Activated effector memory CD4-positive, alpha-beta T cell treated with anti-CD3 and anti-CD28 coated beads, Interleukin-2, amount 50 U/mL, for 16 hours (primary cell): ENCODE results near the gene ZNF470.

Experiments
- DNase-seq: peaks from one replicate; pipeline ENCODE4 v3.0.0-alpha.2; 2020

Gene ZNF470

DNA sequence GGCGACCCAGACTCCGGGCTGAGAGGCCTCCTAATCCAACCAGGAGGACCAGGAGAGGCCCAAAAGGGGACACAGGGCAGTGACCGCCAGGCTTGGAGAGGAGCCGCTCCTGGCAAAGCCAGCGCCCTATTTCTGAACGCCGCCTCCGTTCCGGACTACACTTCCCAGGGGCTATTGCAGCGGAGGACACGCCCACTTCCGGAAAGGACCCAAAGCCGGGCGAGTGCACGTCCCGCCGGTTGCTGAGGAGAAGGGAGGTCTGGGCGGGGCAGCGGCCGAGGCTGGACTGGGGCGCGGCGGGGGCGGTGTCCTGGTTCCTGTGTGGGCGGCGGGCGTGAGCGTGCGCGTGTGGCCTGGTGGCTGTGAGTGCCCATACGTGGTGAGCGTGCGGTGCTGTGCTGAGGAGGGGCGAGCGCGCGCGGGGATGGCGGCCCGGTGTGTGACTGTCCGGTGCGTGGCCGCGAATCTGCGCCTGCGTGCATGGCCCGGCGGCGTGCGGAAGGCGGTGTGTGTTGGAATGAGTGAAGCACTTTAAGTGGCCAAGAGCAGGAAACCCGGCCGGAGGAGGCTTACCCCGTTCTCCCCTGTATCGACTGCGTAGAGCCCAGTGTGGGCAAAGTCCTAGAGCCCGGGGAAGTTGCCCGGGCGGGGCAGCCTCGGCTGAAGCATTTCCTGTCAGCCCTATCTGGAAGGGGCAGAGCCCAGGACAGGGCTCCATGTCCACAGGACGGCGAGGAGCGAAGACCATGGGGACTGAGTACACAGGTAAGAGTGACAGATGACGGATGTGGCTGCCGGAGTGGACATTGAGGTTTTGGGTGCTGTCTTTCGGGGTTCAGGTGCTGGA, at the start of gene ZNF470:
TSS of gene ZNF470 (plus strand) at position 195 of the 847 bp plus-strand sequence. CDS start 2,844 bp downstream, outside the sequence.
- peak; percentile 96 for DNase-seq

DNA sequence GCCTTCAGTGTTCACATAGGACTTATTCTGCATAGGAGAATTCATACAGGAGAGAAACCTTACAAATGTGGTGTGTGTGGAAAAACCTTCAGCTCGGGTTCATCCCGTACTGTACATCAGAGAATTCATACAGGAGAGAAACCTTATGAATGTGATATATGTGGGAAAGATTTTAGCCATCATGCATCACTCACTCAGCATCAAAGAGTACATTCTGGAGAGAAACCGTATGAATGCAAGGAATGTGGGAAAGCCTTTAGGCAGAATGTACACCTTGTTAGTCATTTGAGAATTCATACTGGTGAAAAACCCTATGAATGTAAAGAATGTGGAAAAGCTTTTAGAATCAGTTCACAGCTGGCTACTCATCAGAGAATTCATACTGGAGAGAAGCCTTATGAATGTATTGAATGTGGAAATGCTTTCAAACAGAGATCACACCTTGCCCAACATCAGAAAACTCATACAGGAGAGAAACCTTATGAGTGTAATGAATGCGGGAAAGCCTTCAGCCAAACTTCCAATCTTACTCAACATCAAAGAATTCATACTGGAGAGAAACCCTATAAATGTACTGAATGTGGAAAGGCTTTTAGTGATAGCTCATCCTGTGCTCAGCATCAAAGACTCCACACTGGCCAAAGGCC, 41.9 kb upstream of the ZNF470 start:
- no peak for DNase-seq

DNA sequence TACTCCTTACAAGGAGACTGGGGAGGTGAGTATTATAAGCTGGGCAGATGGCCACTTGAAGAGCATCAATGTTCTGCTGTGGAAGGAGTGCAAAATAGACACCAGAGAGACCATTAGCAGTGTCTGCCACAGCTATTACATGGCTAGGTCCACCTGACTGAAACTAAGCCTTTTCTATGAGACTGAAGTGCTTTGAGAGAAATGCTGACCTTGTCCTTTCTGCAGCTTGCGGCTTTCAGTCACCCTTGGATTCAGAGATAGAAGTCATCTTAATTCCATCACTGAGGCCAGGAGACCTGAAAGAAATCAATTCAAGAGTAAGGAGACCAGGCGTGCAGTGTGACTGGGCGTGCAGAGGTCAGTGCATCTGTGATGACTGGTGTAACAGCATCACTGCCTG, 29.8 kb upstream of the ZNF470 start:
- DNase-seq: no peak

DNA sequence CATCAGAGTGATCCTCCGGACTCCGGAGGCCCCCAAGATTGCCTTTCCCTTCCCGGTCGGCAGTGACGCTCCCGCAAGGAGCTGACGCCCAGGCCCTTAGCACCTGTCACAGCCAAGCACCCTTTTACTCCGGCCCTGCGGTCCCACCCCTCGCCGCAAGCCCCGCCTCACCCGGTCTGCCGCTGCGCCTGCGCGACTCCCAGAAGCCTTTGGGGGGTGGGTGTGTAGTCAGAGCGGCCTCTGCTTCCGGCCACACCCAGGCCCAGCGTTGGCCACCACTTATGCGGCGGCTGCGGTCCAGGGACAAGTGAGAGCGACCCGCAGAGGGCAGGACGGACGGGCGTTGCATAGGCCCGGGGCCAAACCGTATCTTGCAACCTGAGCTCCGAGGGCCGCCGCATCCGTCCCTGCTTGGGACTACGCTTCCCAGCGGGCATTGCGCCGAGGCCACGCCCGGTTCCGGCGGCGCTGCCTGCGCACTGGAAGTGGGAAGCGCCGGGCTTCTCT, 29.0 kb upstream of the ZNF470 start:
- peak; percentile 97 for DNase-seq

DNA sequence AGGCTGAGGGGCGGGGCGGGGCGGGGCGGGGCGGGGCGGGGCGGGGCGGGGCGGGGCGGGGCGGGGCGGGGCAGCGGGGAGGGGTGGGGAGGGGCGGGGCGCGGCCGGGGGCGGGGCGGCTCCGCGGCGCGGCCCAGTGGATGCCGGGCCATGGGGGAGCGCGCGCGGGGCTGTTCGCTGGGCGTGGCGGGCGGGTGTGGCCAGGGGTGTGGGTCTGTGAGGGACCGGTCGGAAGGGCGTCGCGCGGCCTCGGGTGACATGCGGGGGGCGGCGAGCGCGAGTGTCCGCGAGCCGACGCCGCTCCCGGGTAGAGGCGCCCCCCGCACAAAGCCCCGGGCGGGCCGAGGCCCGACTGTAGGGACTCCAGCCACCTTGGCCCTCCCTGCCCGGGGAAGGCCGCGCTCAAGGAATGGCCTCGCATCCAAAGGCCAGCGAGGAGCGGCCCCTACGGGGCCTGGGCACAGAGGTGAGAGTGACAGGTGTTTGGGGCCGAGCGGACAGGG, 28.5 kb upstream of the ZNF470 start, which contains the start of gene ZFP28:
TSS of gene ZFP28 (plus strand) at position 188 of the 503 bp plus-strand sequence. CDS start at position 259, 71 bp downstream.
- peak; percentile 91 for DNase-seq

DNA sequence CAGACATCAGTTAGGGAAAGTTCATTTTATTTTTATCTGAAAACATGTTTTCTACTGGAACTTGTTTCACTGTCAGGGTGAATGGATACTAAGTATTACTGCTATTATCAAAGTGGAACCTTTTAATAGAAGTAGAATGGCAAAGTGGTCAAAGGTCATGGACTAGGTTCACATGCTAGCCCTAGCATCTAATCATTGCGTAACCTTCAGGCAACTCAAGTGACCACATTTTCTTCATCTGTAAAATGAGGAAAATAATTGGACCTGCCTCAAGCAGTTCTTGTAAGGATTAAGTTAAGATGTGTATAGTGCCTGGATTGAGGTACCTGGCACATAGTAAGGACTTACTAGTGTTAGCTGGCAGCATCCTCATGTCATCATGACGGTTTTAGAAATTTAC, 23.5 kb upstream of the ZNF470 start:
- DNase-seq: no peak

DNA sequence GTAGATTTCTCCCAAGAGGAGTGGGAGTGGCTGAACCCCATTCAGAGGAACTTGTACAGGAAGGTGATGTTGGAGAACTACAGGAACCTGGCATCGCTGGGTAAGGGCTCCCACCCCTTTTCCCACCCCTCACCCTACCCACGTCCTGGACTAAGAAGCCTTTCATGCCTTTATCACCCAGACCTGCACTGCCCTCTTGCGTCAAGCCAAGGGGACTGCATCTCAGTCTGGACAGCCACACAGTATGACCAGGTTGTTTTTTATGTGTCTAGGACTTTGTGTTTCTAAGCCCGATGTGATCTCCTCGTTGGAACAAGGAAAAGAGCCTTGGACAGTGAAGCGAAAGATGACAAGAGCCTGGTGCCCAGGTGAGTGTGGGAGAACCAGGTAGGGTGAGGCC, 19.7 kb upstream of the ZNF470 start:
- DNase-seq: no peak

DNA sequence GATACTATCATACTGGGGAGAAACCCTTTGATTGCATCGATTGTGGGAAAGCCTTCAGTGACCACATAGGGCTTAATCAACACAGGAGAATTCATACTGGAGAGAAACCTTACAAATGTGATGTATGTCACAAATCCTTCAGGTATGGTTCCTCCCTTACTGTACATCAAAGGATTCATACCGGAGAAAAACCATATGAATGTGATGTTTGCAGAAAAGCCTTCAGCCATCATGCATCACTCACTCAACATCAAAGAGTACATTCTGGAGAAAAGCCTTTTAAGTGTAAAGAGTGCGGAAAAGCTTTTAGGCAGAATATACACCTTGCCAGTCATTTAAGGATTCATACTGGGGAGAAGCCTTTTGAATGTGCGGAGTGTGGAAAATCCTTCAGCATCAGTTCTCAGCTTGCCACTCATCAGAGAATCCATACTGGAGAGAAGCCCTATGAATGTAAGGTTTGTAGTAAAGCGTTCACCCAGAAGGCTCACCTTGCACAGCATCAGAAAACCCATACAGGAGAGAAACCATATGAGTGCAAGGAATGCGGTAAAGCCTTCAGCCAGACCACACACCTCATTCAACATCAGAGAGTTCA, 12.9 kb upstream of the ZNF470 start:
- DNase-seq: no peak

DNA sequence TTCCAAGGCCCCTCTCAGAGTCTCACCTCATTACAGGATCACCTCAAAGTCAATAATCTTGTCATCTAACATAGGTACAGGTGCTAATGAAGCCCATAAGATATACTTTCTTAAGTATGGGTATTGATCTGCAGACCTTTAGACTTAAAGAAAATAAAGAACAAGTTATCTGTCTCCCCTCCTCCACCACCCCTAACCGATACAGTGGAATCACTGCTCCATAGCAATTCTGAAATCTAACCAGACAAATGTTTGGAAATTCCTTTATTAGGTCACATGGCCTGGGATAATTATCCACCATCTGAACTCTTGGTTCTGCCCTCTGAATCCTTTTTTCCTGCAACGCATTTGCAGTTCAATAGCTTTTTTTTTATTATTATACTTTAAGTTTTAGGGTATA, 4.5 kb upstream of the ZNF470 start:
- no peak for DNase-seq

DNA sequence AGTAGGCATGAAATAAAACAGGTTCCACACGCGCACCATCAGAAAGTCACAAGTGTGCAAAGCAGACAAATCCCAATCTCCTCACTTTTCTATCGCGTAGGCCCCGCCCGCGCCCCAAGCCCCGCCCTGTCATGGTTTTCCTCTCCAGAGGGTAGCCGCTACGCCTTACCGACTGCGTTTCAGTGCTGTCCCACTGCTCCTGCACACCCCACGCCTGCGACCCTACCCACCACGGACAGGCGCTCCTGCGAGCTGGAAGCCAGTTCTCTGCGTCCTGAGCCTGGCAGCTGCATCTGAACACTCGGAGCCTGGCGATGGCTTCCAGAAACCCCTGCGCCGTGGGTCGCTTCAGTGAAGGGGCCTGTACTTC, 379 bp upstream of the ZNF470 start:
- peak; percentile 74 for DNase-seq

DNA sequence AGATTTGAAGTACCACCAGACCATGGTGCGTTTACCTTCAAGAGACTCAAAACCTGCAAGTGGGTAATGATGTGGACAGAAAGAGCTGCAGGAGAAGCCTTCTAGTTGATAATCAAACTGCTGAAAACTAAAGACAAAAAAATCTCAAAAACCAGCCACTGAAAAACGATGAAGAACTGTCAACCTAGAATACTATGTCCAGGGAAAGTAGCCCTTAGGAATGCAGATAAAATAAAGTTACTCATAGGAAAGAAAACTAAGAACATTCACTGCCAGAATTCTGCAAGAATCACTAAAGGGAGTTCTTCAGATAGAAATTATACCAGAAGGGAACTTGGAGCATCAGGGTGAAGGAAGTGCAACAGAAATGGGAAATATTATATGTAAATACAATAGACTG, 5.3 kb downstream of the ZNF470 start:
- DNase-seq: no peak

DNA sequence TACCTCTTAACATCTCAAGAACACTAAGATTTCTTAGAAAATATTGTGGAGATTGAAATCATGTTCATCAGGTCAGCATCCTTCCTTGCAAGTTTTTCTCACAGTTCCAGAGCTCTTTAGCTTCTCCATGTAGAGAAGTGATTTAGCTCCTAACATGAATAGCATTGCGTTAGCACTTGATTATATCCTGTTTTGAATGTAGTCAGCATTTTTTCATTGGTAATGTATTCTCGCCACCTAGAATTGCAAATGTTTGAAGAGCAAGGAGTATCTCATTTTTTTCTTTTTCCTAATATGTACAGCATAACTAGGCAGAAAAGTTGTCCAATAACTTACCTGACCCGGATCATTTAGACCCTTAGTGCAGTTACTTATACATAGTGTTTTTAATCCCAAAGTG, 6.6 kb downstream of the ZNF470 start:
- no peak for DNase-seq

DNA sequence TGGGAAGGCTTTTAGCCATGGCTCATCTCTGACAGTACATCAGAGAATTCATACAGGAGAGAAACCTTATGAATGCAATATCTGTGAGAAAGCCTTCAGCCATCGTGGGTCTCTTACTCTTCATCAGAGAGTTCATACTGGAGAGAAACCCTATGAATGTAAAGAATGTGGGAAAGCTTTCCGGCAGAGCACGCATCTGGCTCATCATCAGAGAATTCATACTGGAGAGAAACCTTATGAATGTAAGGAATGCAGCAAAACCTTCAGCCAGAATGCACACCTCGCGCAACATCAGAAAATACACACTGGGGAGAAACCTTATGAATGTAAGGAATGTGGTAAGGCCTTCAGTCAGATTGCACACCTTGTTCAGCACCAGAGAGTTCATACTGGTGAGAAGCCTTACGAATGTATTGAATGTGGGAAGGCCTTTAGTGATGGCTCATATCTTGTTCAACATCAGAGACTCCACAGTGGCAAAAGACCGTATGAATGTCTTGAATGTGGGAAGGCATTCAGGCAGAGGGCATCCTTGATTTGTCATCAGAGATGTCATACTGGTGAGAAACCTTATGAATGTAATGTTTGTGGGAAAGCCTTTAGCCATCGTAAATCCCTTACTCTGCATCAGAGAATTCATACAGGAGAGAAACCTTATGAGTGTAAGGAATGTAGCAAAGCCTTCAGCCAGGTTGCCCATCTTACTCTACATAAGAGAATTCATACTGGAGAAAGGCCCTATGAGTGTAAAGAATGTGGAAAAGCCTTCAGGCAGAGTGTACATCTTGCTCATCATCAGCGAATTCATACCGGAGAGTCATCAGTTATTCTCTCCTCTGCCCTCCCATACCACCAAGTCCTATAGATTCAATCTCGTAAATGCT, 10.7 kb downstream of the ZNF470 start:
- no peak for DNase-seq

DNA sequence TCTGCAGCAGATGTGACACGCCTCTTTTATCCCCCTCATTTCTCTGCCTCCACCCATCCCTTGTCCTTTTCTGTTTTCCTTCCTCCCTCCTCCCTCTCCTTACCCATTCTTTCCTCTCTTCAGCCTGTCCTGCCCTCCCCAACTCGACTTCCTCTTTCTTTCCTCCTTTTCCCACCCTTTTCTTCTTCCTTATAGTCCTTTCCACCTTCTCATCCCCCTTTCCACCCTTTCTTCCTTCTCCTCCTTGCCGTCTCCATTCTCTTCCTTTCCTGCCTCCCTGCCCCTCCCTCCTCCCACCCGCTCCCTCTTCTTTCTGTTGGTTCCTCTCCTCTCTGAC, 27.1 kb downstream of the ZNF470 start:
- DNase-seq: no peak

DNA sequence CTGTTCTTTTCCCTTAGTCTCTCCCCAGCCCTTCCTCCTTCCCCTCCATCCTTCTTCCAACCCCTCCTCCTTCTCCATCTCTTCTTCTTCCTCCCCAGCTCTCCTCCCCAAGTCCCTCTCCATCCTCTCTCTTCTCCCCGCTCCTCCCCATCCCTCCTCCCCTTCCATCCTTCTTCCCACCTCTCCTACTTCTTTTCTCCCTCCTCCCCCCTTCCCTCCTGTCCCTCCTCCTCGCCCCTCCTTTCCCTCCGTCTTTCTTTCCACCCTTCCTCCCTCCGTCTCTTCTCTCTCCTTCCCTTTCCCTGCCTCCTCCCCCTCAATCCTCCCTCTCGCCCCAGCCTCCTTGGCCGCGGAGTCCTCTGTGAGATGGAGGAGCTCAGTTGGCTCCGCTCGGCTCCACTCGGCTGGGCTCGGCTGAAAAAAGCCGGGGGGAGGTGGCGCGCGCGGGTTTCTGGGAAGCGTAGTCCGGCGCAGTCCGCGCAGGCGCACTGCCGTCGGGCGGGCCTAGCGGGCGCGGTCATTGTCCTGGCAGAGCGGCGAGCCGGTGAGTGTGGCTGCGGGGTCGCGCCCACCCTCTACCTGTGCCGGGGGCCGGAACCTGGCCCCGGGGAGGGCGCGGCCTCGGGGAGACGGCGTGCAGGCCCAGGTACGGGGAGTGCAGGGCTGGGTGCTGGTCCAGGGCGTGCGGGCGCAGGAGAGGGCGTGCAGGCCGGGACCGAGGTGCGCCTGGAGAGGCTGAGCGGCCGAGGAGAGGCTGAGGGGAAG, 27.7 kb downstream of the ZNF470 start, which contains the start of gene ZNF71:
TSS of gene ZNF71 (plus strand) at position 520 of the 765 bp plus-strand sequence. CDS start 6,257 bp downstream, outside the sequence.
- DNase-seq: peak; percentile 94

DNA sequence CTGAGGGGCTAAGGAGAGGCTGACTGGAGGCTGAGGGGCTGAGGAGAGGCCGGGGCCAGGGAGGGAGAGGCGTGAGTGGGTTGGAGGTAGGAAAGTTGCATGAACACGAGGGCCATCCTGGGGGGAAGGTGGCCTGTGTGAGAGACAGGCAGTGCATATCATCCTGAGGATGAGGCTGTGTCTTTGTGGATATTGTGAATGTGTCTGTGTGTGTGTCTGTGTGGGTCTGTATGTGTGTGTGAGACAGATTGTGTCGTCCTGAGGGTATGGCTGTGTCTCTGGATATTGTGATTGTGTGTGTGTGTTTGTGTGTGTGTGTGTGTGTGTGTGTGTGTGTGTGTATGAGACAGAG, 28.3 kb downstream of the ZNF470 start:
- DNase-seq: no peak

DNA sequence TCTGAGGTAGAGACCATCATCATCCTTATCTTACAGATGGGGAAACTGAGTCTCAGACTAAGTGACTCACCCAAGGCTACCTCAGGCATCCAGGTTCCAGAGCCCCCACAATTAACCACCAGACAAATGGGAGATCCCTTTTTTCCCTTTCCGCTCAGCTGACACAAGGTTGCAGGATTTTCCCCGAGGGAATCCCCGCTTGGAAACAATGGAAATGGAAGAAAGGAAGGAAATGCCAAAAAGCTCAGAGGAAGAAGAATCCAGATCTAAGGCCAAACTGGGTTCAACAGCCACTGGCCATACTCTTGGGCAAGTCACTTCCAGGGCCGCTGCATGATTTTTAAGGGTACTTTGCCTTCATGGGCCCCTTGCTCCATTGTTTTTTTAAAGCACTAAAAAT, 29.4 kb downstream of the ZNF470 start:
- no peak for DNase-seq

DNA sequence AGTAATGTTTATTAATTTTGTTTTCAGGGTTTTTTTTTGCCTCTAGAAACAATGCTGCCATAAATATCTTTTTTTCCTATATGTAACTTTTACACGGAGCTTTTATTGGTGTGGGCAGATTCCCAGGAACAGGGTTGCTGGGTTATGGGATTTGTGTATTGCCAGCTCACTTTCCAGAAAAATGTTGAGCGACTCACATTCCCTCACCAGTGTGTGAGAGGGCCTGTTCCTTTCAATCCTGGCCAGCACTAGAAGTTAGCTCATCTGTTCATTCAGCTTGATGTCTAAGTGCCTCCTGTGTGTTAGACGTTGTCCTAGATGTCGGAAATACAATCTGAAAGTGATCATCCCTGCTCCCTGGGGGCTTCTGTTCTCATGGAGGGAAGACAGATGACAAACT, 30.4 kb downstream of the ZNF470 start:
- no peak for DNase-seq

DNA sequence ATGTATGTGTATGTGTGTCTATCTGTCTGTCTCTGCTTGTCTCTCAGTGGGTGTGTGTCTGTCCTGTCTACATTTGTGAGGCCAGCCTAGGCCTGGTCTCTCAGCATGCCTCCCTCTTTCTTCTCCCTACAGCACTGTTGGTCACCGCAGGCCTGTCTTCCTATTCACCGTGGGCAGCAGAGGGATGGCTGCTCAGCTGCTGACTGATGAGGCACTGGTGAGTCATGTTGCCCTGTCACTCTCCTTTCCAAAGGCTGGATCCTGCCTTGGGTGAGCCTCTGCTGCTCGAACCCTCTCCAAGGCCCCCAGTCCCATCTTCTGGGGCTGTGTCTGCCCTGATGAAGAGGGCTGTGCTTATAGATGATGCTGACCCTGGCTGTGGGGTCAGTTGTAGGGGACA, 34.1 kb downstream of the ZNF470 start:
- no peak for DNase-seq

DNA sequence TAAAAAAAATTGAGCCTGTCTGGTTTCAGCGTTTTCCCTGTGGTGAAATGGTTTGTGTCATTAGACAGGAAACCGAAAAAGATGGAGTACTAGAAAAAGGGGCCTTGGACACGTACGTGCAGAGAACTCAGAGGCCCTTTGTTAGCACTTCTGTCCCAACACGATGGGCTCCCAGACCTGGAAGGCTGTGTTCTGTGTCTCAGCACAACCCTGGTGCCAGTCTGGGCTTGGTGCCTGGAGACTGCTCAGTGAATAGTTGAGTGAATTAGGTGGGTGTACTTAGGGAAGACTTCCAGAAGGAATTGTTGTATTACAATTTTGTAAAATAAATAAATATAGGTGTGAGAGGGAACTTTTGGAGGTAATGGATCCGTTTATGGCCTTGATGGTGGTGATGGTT, 36.6 kb downstream of the ZNF470 start:
- DNase-seq: no peak

DNA sequence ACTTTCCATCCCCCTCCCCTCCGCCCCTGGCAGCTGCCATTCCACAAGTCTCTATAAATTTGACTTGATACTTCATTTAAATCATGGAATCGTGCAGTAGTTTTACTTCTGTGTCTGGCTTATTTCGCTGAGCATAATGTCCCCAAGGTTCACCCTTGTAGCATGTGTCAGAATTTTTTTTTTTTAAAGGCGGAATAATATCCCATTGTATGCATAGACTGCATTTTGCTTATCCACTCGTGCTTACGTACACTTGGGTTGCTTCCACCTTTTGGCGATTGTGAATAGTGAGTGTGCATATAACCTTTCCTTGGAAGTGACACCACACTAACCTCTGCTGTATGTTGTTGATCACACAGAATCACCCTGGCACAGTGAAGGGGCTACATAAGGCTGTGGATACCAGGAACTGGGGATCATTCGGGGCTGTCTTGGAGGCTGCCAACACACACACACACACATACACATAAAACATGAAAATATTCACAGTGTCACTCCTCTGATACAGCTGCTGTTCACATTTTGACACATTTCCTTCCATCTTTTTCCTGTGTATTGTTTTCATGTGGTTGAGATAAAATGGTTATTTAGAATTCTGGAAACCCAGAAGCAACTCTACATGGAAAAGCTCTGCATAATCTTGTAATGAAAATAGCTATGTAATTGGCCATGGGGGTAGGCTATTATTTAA, 41.2 kb downstream of the ZNF470 start:
- no peak for DNase-seq
